ENCODE measurements around the gene SYK.
A peak's percentile ranks its signal among the peaks of the same experiment; 100 is the strongest.
"Not testable (repeated sequence)": the region's sequence is repeated elsewhere in the genome, so short reads cannot be mapped to it uniquely, and the experiment has no call there.

Gene SYK

GRCh38 chr9:90801241-90801972, at the start of gene SYK:
Gene SYK (plus strand): TSS chr9:90801819. CDS start chr9:90843899, 42,080 bp downstream.
- DNase-seq = no peak

GRCh38 chr9:90755514-90756371, 45.9 kb upstream of the SYK start:
- peak; percentile 53 for DNase-seq

- not testable (repeated sequence) for DNase-seq
Measured at GRCh38 chr9:90760577-90760976, 41.0 kb upstream of the SYK start.

GRCh38 chr9:90766731-90767130, 34.9 kb upstream of the SYK start:
- no peak for DNase-seq

GRCh38 chr9:90767523-90768100, 34.0 kb upstream of the SYK start:
- DNase-seq = no peak

- DNase-seq = no peak
Measured at GRCh38 chr9:90770182-90770738, 31.4 kb upstream of the SYK start.

GRCh38 chr9:90770927-90771326, 30.7 kb upstream of the SYK start:
- no peak for DNase-seq

GRCh38 chr9:90772386-90772785, 29.2 kb upstream of the SYK start:
- no peak for DNase-seq

- DNase-seq = no peak
Measured at GRCh38 chr9:90773617-90774016, 28.0 kb upstream of the SYK start.

GRCh38 chr9:90774071-90774470, 27.5 kb upstream of the SYK start:
- no peak for DNase-seq

- no peak for DNase-seq
Measured at GRCh38 chr9:90774682-90775081, 26.9 kb upstream of the SYK start.

GRCh38 chr9:90775657-90776056, 26.0 kb upstream of the SYK start:
- no peak for DNase-seq

- DNase-seq = no peak
Measured at GRCh38 chr9:90778746-90779145, 22.9 kb upstream of the SYK start.

GRCh38 chr9:90783552-90783951, 18.1 kb upstream of the SYK start:
- DNase-seq = no peak

GRCh38 chr9:90783964-90784363, 17.7 kb upstream of the SYK start:
- DNase-seq = no peak

GRCh38 chr9:90787771-90788460, 13.7 kb upstream of the SYK start:
- DNase-seq = no peak

GRCh38 chr9:90788527-90788926, 13.1 kb upstream of the SYK start:
- DNase-seq = not testable (repeated sequence)

GRCh38 chr9:90789408-90789807, 12.2 kb upstream of the SYK start:
- no peak for DNase-seq

- DNase-seq = no peak
Measured at GRCh38 chr9:90789862-90790261, 11.8 kb upstream of the SYK start.

GRCh38 chr9:90793024-90793423, 8.6 kb upstream of the SYK start:
- DNase-seq = not testable (repeated sequence)

GRCh38 chr9:90793729-90794128, 7.9 kb upstream of the SYK start:
- DNase-seq = no peak

GRCh38 chr9:90795084-90795483, 6.5 kb upstream of the SYK start:
- DNase-seq = no peak

- DNase-seq = no peak
Measured at GRCh38 chr9:90795871-90796317, 5.7 kb upstream of the SYK start.
